ENCODE results near the gene PCBD1.
A peak's percentile ranks its signal among the peaks of the same experiment; 100 is the strongest.

PCBD1 gene

GRCh38 chr10:70917226-70917625, 28.9 kb upstream of the PCBD1 start:
- no peak for DNase-seq

GRCh38 chr10:70916241-70916640, 27.9 kb upstream of the PCBD1 start:
- no peak for DNase-seq

DNA sequence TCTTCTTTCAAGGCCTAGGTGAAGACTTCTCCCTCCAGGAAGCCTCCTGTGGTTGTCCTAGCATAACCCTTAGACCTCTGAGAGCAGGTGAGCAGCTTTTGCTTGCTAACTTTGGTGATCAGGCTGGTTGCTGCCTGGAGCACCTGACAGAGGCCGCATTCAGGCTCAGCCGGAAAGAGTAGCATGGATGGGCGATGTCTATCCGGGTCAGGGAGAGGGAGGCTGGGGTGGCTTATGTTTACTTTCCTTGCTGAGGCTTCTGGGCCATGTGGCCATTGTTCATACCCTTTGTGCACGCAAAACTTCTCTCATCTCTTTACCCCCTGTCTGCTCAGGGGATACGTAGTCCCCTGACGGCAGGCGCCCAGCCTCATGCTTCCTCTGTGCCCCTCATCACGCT, 27.4 kb upstream of the PCBD1 start:
- no peak for DNase-seq

- DNase-seq, result no peak
Measured at GRCh38 chr10:70915206-70915605, 26.8 kb upstream of the PCBD1 start.

GRCh38 chr10:70914316-70914864, 26.0 kb upstream of the PCBD1 start:
- no peak for DNase-seq

DNA sequence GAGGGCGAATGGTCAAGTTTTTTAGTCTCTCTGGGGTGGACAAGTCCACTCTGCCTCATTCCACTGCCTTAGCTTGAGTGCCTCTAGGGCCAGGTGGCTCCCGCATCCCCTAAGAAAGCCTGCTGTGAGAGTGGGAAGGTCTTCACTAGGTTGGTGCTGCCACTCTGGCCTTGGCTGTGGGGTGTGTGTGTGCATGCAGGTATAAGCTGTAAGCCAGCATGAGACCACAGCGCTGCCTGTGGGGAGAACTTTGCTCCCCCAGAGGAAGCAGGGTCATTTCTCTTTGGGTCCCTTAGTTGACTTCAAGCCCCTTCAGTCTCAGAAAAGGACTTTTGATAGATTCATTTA, 25.5 kb upstream of the PCBD1 start:
- no peak for DNase-seq

DNA sequence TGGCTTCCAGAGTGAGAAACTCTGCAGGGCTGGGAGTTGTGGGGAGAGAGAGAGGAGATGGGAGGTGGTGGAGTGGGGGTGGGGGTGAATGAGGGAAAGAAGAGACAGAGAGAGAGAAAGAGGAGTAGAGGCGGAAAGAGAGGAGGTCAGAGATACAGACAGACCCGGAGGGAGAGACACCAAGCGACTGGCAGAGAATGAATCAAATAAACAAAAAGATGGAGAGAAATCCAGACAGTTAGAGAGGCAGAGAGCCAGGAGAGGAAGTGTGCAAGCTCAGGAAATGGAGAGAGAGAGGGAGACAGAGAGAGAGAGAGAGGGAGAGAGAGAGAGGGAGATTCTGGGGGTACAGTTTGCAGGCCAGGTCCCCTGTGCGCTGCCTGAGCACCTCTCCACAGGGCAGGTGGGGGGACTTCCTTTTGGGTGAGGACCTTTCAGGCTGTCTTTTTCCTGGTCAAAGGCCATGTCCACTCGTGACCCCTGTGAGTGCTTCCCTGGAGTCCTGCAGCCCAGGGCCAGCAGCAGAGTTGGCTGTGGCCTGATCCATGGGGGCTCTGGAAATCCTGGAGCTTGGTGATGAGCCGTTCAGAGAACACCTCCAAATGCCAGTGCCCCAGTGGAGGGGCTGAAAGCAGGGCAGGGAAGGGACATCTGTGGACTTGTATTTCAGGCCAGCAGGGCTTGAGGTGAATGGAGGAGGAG, 25.0 kb upstream of the PCBD1 start:
- no peak for DNase-seq

DNA sequence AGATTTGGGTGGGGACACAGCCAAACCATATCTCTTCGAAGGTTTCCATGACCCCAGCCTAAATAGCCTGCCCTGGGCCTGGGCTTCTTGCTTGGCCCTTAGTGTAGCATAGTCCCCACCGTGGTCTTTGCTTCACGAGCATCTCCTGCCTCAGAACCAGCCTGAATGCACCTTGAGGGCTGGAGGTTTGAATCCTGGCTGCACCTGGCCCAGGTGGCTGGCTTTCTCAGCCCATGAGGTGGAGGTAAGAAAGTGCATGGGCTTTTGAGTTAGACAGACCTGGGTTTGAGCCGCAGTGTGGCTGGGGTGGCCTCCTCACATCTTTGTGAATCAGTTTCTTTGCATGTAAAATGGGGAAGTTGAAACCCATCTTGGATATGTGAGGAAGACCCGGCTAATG, 24.2 kb upstream of the PCBD1 start:
- DNase-seq, result no peak

- no peak for DNase-seq
Measured at GRCh38 chr10:70911386-70911785, 23.0 kb upstream of the PCBD1 start.

- DNase-seq, result no peak
Measured at GRCh38 chr10:70910486-70911341, 22.3 kb upstream of the PCBD1 start.

DNA sequence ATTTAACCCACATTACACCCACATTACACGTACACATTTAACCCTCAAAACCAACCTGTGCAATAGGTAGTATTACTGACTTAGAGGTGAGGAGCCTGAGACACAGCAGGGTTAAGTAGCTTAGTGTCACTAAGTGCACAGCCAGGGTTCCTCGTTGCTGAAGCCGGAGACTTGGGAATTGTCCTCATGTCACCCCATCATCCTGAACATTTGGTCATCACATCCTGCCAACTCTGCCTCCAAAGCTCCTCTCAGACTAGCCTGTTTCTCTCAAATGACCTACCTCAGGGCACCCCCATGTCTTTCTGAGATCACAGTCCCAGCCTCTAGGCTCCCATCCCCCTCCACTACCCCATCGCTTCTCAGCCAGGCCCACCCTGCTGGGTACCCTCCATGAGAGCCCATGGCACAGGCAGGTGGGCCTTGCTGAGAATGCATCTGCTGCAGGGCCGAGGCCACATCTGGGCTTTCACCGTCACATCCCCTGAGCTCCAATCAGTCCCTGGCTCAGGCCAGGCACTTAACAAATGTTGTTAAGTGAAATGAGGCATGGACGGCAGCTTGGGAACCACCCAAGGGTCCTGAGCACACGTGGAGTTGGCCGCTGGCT, 21.1 kb upstream of the PCBD1 start:
- DNase-seq, result no peak

GRCh38 chr10:70908406-70909296, 20.3 kb upstream of the PCBD1 start:
- no peak for DNase-seq

DNA sequence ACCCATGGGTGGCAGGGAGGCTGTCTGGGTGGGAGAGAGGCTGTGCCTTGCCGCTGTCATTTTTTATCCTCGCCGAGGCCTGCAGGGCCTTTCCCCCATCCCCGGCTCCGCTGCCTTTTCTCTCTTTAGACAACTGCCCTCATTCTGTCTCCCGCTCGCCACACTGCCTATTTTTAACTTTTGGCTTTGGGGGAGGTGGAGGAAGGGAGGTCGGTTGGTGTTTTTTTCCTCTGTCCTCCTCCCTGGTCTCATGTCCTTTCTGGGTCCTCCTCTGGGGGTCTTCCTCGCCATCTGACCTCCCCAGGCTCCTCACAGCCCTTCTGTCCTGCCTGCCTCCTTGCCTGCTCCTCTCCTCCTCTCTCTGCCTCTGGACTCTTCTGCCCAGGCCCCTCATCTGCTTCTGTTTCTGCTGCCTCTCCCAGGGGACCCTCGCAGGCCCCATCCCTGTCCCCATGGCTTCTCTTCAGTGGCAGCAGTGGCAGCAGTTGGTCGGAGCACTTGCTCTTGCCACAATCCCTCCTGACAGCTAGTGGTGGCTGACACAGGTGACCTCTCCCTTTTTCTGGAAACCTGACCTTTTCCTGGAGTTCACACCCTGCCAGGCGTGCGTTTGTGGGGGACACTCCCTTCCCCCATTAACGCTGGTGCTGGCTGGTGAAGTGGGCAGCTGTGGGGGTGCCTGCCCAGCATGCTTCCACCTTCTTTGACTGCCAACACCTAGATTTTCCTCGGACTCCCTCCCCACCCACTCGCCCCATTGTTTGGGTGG, 19.5 kb upstream of the PCBD1 start:
- no peak for DNase-seq

DNA sequence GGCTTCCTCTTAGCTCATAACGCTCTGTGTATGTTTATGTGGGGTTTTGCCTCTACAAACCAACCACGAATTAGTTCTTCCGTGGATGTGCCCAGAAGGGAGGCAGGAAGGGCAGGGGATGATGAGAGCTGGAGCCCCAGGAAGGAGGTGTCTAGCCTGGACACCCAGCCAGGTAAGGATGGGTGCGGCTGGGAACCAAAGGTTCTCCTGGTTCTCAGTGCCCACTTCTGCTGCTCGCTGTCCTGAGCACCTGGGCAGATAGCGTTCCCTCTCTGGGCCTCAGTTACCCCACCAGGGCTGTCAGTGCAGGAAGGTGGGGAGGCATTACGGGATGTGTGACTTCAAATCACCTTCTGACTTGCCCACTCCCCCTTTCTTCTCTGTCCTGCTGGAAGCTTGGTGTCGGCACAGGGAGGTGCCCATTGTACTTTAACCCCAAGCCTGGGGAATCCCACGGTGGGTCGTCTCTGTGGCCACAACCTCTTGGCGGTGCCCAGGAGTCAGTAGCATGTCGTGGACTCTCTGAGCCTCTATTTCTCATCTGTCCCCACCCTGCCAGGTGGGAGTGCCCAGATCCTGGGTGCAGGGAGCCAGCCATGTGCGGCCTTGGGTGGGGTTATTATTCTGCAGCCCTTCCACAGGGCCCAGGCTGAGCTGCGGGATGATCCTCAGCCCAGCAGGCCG, 18.7 kb upstream of the PCBD1 start:
- DNase-seq, result no peak

DNA sequence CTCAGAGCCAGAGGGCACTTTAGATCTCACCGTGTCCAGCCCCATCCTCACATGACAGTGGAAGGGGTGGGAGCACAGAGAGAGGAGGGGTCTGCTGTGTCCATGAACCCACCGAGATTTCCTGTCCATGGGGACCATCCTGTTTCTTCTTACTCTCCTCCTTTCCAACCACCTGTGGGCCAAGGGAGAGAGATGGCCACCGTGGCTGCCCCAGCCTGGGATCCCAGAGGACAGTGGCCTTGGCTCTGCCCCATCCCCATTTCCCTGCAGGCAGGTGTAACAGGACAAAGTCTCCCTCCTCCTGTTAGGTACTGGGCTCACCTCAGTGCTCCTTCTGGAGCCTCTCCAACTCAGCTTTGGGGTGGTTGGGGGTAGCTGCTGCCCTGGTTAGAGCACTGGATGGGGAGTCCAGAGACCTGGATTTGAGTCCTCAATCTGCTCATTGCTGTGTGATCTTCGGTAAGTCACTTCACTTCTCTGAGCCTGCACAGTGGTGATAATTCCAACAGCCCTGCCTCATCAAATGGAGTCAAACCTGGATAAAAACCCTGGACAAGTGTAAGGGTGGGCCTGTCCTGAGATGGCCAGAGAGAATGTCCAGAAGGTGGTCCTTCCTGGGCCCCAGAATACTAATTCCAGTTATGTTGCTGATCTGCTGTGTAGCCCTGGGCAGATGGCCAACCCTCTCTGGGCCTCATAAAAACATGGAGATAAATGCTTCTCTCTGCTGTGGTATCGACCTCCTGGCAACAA, 17.8 kb upstream of the PCBD1 start:
- DNase-seq, result no peak

GRCh38 chr10:70905071-70906021, 17.0 kb upstream of the PCBD1 start:
- no peak for DNase-seq

DNA sequence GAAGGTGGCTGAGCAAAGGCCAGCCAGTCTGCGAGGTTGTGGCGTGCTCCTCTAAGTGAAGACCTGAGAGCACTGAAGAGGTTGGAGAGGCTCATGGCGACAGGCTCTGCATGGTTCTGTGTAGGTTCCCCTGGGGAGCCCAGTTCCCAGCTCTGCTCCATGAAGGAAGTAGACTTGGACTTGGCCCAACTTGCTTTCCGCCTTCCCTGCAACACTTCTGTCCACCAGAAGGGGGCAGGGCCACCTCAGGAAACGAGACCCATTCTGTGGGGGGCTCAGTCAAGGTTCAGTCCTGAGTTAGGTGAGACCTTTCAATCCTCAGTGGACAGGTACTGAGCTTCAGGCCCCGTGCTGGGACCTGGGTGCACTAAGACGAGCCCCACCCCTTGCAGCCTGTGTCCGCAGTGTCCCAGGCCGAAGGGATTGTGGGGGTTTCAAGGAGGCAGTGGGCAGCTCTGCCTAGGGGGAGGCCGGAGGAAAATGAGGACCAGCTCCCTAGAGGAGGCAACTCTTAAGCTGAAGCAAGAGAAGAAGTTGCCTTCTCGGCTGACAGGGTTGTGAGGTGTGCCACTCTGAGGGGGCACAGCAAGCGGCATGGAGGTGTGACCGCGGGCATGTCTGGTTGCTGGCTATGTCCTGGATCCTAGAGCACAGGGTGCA, 15.0 kb upstream of the PCBD1 start:
- DNase-seq, result peak in 1 of 2 experiments; percentile 47

GRCh38 chr10:70902661-70903261, 14.4 kb upstream of the PCBD1 start:
- DNase-seq, result no peak

Measured in NCI-H446 (cell line).